Hepatocyte (in vitro differentiated cells): ENCODE measurements around the gene WDR19. TPM values are rescaled to one million over a fixed set of nuclear protein-coding genes. Genes with fewer than 3 reads are reported as not detected.

Experiments used
- DNase-seq: peaks from one replicate; pipeline ENCODE4 v3.0.0-alpha.2; 2016; ENCODE audit warnings: low spot score
- H2AFZ ChIP-seq: fragments of 200-600 bp; sonication (generic); 2 replicates; pipeline ENCODE4 v1.6.0; 2016; ENCODE audit warnings: antibody characterized with exemption, mild to moderate bottlenecking
- H3K27ac ChIP-seq: fragments of 200-600 bp; sonication (generic); 2 replicates; pipeline ENCODE4 v1.5.1; 2016; ENCODE audit warnings: mild to moderate bottlenecking
- H3K27me3 ChIP-seq: fragments of 200-600 bp; sonication (generic); 2 replicates; pipeline ENCODE4 v1.6.1; 2016
- H3K36me3 ChIP-seq: fragments of 200-600 bp; sonication (generic); replicated peaks from 2 replicates; pipeline ENCODE4 v1.5.1; 2016; ENCODE audit warnings: low read depth; ENCODE audit not compliant: insufficient read depth
- H3K4me1 ChIP-seq: fragments of 200-600 bp; sonication (generic); 2 replicates; pipeline ENCODE4 v1.5.1; 2016; ENCODE audit warnings: mild to moderate bottlenecking, moderate library complexity; ENCODE audit not compliant: insufficient read depth
- H3K4me2 ChIP-seq: fragments of 200-600 bp; sonication (generic); 2 replicates; pipeline ENCODE4 v1.6.0; 2016
- H3K4me3 ChIP-seq: fragments of 200-600 bp; sonication (generic); 2 replicates; pipeline ENCODE4 v1.5.1; 2016; ENCODE audit warnings: mild to moderate bottlenecking
- H3K79me2 ChIP-seq: fragments of 200-600 bp; sonication (generic); 2 replicates; pipeline ENCODE4 v1.6.0; 2017; ENCODE audit warnings: mild to moderate bottlenecking
- H3K9me2 ChIP-seq: fragments of 200-600 bp; sonication (generic); replicated peaks from 2 replicates; pipeline ENCODE4 v1.6.0; 2017; ENCODE audit warnings: mild to moderate bottlenecking; ENCODE audit not compliant: insufficient read depth
- H3K9me3 ChIP-seq: fragments of 200-600 bp; sonication (generic); 2 replicates; pipeline ENCODE4 v1.5.1; 2016; ENCODE audit warnings: low read depth, mild to moderate bottlenecking
- H4K20me1 ChIP-seq: fragments of 200-600 bp; sonication (generic); 2 replicates; pipeline ENCODE4 v1.6.0; 2016; ENCODE audit warnings: mild to moderate bottlenecking; ENCODE audit not compliant: insufficient read depth, poor library complexity, severe bottlenecking
- CTCF ChIP-seq: fragments of 200-600 bp; sonication (generic); IDR thresholded peaks from 2 replicates; pipeline ENCODE4 v1.5.1; 2016; ENCODE audit warnings: antibody characterized with exemption, mild to moderate bottlenecking; ENCODE audit not compliant: poor library complexity
- EZH2 ChIP-seq: fragments of 200-600 bp; sonication (generic); IDR thresholded peaks from 2 replicates; pipeline ENCODE4 v1.6.1; 2016; ENCODE audit warnings: antibody characterized with exemption, mild to moderate bottlenecking, borderline replicate concordance
- EZH2phosphoT487 ChIP-seq: fragments of 200-600 bp; sonication (generic); IDR thresholded peaks from one replicate; pipeline ENCODE4 v1.6.1; 2018; ENCODE audit warnings: antibody characterized with exemption, mild to moderate bottlenecking, low read depth, moderate library complexity; ENCODE audit not compliant: unreplicated experiment, severe bottlenecking
- WGBS: methylation state at CpG from one replicate; pipeline ENCODE4 v1.1.6; 2016; ENCODE audit warnings: low lambda C conversion rate; ENCODE audit errors: missing lambda C conversion rate; 5-methylcytosine and 5-hydroxymethylcytosine counted together
- polyA plus RNA-seq: library from polyadenylated mRNA; unstranded; fragments of >200 nt; fragmentation: Nextera tagmentation; extraction: Ambion mirVana; gene quantifications from 2 replicates; pipeline ENCODE4 v1.2.1, GENCODE V29; 2016
- total RNA-seq: library from RNA; depleted of rRNA; stranded (reverse); fragments of >200 nt; gene quantifications from 2 replicates; pipeline ENCODE4 v1.2.3, GENCODE V29; 2014

The WDR19 gene
- total and polyA plus RNA-seq, 2 experiments from 2014 or later, result 13.6 to 30.3 TPM

- H3K36me3 ChIP-seq, result no peaks in the 10 kb centered on the region
Observed at GRCh38 chr4:39237179-39237578, 54.9 kb downstream of the WDR19 start.

GRCh38 chr4:39243462-39243861 is 61.1 kb downstream of the WDR19 start:
- Histone ChIP-seq H3K36me3 (no peaks in the 10 kb centered on the region), H3K9me3 (no peaks in the 10 kb centered on the region), H2AFZ (no peak overlapping the region), H3K4me1 (no peaks in the 10 kb centered on the region), H4K20me1 (no peaks in the 10 kb centered on the region), H3K27me3 (no peaks in the 10 kb centered on the region), H3K4me3 (no peak overlapping the region), H3K79me2 (no peaks in the 10 kb centered on the region), H3K9me2 (no peaks in the 10 kb centered on the region), H3K27ac (no peak overlapping the region), H3K4me2 (no peak overlapping the region)
- no peak for DNase-seq
- TF ChIP-seq EZH2 (no peak), EZH2phosphoT487 (no peak), CTCF (no peak)
- 92% methylated on average over 3 of the region's 3 CpGs for WGBS

More at GRCh38 chr4:39237179-39237578, 54.9 kb downstream of the WDR19 start:
- WGBS, result 68% methylated on average over 3 of the region's 3 CpGs
- H3K4me3 ChIP-seq, result no peak overlapping the region
- TF ChIP-seq EZH2phosphoT487, result no peak
- TF ChIP-seq EZH2, result no peak
- no peak for TF ChIP-seq CTCF
- peak; percentile 53 for DNase-seq
- no peaks in the 10 kb centered on the region for H3K79me2 ChIP-seq
- no peaks in the 10 kb centered on the region for H3K9me3 ChIP-seq
- H3K4me1 ChIP-seq, result no peaks in the 10 kb centered on the region
- H4K20me1 ChIP-seq, result no peaks in the 10 kb centered on the region
- no peaks in the 10 kb centered on the region for H3K9me2 ChIP-seq
- H3K27me3 ChIP-seq, result no peaks in the 10 kb centered on the region
- H3K4me2 ChIP-seq, result no peak overlapping the region
- no peak overlapping the region for H2AFZ ChIP-seq
- peak overlapping the region; percentile 72 for H3K27ac ChIP-seq

- Histone ChIP-seq H3K4me2 (no peak overlapping the region), H3K9me2 (no peaks in the 10 kb centered on the region), H3K27ac (no peak overlapping the region), H4K20me1 (no peaks in the 10 kb centered on the region), H2AFZ (no peak overlapping the region), H3K27me3 (no peaks in the 10 kb centered on the region), H3K4me1 (no peaks in the 10 kb centered on the region), H3K4me3 (no peak overlapping the region), H3K79me2 (no peaks in the 10 kb centered on the region), H3K9me3 (no peaks in the 10 kb centered on the region), H3K36me3 (no peaks in the 10 kb centered on the region)
- no peak for DNase-seq
- WGBS, result 46% methylated on average over 2 of the region's 2 CpGs
- peak; percentile 8 for TF ChIP-seq CTCF
- no peak for TF ChIP-seq EZH2
Observed at GRCh38 chr4:39255266-39255665, 72.9 kb downstream of the WDR19 start.

GRCh38 chr4:39255871-39256270 is 73.5 kb downstream of the WDR19 start:
- Histone ChIP-seq H3K4me1 (no peaks in the 10 kb centered on the region), H3K27ac (no peak overlapping the region), H2AFZ (no peak overlapping the region), H3K9me2 (no peaks in the 10 kb centered on the region), H3K4me3 (no peak overlapping the region), H3K4me2 (no peak overlapping the region), H3K36me3 (no peaks in the 10 kb centered on the region), H3K27me3 (no peaks in the 10 kb centered on the region), H4K20me1 (no peaks in the 10 kb centered on the region), H3K9me3 (no peaks in the 10 kb centered on the region), H3K79me2 (no peaks in the 10 kb centered on the region)
- 88% methylated on average over 5 of the region's 5 CpGs for WGBS
- TF ChIP-seq CTCF, result no peak
- TF ChIP-seq EZH2, result no peak
- no peak for TF ChIP-seq EZH2phosphoT487
- DNase-seq, result no peak
